T-helper 2 cell (primary cell): Measurements from ENCODE around the gene ETV6.

Experiments
- DNase-seq, 5 experiments: peaks; one replicate each; pipeline versions ENCODE4 v3.0.0 to v3.0.0-alpha.2; 2012 to 2022

The ETV6 gene

DNA sequence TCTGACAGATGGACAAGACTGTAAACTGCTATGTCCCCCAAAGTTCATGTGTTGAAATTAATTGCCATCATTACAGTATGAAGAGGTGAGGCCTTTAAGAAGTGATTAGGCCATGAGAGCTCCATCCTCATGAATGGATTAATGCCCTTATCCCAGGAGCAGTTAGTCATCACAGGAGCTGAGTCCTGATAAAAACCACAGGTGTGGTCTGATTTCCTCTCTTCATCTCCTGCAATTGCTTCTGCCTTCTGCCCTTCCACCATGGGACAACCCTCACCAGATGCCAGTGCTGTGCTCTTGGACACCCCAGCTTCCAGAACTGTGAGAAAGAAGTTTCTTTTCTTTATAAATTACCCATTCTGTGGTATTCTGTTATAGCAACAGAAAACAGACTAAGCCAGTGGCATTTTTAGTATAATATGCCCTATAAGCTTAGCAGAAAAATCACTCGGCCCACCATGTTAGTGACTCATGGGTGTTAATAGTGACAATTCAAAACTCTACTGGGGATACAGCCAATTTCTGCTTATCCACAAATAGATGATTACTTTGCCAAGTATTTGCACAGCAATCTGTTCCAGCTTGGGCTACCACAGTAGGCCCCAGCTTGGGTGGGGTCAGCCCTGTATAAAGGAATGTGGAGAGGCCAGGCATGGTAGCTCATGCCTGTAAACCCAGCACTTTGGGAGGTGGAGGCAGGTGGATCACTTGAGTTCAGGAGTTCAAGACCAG is 292.3 kb downstream of the ETV6 start:
- DNase-seq: no peak

DNA sequence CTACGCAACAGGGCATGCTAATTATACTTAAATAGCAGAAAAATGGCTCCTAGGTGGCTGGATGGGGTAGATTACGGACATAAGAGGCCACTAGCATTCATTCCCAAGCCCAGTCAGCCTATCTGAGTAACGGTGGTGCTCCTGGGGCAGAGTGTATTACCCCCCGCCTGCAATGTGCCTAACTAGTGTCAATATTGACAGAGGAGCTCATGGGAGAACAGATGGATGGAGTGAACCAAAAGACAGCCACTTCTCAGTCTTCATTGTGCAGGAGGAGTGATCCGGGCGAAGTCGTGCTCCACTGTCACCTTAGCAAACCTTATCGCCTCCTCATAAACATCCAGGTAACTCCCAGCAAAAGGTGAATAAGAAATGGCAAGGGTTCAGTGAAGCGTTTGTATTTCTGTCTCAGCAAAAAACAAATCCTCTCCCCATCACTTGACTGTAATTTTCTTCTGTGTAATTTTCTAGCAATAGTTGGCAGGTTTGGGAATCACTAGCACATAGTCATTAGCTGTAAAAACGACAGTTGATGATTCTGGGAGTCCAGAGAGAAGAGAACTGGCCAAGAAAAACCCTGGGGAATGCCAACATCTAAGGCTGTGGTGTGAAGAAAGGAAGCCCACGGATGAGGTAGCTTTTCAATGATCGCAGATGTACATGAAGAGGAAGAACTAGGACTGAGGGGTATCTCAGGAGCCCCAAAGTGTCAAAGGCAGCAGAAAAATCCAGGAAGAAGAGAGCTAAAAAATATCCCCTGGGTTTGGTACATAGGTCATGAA is 294.6 kb downstream of the ETV6 start:
- DNase-seq: no peak
